ENCODE measurements around the gene PDE2A.

PDE2A gene

DNA sequence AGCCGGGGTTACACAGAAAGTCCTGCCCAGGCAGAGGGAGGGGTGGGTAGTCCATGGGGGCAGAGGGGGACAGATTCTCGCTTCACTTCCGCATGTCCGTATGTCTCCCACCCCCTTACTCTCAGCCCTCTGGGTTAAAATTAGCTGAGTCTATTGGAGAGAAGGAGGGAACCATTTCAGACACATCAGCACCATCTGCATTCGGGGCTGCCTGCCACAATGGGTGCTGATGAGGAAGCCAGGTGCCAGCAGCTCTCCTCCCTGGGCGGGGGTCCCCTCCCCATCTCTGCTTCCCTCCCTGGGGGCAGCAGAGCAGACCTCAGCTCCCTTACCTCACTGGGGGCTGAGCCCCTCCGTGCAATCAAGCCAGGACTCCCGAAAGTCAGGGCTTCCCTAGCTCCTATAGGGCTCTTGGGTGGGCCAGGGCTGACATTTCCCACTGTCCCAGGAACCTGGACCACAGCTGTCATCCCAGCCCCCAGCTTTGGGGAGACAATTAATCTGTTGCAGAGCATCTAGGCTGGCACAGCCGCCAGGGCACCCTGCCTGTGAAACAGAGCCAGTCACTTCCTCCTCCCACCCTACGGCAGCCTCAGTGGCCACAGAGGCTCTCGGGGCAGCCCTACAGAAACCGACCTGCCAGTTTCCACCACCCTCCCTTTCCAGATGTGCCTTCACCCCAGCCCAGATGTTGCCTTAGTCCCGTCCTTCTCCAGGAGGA, 67.3 kb downstream of the PDE2A start:
- DNase-seq, result no peak

GRCh38 chr11:72605973-72606747, 68.1 kb downstream of the PDE2A start:
- DNase-seq, result no peak

GRCh38 chr11:72604256-72604655, 70.0 kb downstream of the PDE2A start:
- no peak for DNase-seq

DNA sequence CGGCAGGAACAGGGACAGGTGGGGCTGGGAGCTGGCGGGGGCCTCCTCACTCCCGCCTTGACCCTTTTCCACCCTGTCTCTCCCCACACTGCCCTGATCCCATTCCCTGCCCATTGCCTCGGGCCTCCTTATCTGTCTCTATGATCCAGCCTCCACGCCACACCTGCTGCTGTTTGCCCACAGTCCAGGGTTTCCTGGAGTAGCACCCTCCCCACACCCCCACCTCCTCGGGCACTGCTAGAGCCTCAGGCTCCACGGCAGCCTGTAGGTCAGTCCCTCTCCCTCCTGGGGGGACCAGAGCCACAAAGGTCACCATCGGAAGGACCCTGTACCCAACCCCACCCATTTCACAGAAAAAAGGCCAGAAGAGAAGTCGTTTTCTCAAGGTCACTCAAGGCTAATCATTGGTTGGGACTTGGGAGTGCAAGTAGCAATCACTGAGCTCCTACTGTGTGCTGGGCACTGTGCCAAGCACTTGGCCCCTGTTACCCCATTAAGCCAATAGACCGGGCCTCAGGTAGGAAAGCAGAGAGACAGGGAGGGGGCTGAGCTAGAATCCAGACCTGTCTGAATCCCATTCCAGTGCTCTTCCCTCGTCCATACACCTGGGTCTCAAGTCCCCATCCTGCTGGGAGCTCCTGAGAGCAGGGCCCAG, 71.8 kb downstream of the PDE2A start:
- no peak for DNase-seq

DNA sequence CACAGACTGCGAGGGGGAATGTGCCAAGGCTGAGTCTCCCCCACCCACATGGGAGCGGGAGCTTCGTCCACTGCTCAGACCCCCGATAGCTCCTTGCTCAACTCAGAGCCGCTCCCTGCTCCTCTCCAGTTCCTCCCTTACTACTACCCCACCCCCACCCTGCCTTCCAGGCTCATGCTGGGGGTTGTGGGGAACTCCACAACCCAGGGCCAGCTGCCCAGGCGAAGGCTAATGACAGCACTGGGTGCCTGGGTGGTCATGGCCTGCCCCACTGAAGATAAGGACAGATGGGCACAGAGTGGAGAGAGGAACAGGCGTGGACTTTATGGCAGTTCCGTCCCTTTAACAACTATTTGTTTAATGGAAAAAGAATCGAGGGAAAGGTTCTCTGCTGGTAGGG, 73.7 kb downstream of the PDE2A start:
- DNase-seq, result no peak

- DNase-seq, result no peak
Observed at GRCh38 chr11:72599325-72600117, 74.7 kb downstream of the PDE2A start.

DNA sequence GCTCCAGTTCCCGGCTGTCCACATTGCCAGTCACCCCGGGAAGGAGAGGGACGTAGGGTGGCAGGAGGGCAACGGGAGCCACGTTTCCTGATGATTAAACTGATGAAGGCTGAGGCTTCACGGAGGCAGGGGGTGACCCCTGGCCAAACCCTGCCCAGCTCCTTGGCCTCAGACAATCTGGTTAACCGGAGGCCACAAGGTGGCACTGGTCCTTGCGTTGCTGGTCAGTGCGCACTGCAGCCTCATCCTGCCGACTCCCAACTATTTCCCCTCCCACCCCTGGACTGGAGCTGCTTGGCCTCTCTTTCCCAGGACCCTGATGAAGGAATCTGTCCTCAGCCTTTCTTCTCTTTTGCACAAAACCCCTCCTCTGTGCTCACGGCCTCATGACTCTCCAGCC, 75.3 kb downstream of the PDE2A start:
- DNase-seq, result no peak

DNA sequence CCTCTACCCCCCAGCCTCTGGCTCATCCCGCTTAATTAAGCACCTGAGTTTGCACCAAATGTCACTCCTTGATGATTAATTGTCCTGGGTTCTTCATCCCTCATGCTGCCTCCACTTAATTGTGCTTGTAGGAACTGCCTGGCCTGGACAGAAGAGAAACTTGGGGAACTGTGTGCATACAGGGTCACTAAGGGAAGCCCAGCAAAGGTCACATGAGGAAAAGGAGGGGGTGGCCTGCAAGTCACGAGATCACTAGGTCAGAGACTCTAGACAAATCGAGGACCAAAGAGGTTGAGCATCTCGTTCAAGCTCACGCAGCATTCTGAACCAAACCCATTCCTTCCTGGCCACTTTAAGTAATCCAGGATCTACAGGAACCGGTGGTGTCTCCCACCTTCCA, 75.8 kb downstream of the PDE2A start:
- DNase-seq, result no peak

- no peak for DNase-seq
Observed at GRCh38 chr11:72597721-72598120, 76.5 kb downstream of the PDE2A start.

DNA sequence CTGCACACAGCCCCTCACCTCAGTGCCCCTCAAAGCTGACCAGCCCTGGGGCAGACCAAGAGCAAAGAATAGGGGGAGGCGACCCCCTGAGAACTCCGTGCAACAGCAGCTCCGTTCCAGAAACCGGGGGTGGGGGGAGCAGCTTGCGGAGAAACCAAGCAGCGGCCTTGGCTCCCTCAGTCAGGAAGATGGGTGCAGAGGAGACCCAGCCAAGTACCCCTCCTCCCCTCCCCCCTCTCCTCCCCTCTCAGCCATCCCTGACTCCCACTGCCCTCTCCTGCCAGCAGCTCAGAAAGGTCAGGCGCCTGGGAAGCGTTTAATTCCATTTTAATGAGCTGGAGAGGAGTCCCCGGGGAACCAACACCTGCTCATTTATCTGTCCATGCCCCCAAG, 78.9 kb downstream of the PDE2A start:
- no peak for DNase-seq

DNA sequence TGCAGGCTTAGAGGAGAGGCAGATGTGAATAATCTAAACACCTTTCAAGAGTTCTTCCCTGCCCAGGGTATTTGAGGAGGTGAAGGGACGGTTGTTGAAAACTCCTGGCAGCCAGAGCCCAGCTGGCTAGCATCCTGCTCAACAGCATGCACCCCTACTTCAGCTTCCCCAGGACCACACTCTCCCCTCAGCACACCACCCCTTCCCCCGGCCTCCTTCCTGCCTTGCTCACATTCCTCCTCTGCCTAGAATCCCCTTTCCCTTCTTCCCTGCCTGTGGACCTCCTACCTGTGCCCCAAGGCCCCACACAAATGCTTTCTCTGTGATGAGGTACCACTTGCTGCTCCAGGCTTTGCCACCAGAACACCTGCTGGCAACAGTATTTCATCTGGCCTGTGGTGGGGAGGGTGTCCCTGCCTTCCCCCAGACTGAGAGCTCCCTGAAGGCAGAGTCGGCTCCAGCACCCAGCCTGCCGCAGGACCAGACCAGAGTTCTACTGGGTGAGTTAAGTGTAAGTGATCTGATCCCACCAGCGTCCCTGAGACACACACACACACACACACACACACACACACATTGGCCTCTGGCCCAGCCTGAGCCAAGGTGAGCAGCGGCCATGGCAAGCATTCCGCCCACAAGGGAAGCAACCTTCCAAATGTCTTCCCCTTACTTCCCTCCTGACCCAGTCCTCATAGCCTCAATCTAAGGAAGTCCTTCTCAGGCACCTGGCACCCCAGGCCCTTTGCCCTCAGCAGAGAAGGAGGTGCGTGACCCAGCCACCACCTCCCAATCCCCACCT, 79.5 kb downstream of the PDE2A start:
- no peak for DNase-seq

GRCh38 chr11:72592698-72593495, 81.3 kb downstream of the PDE2A start:
- no peak for DNase-seq

- DNase-seq, result peak; percentile 58
Observed at GRCh38 chr11:72591785-72592502, 82.3 kb downstream of the PDE2A start.

GRCh38 chr11:72591023-72591422, 83.2 kb downstream of the PDE2A start:
- DNase-seq, result no peak

GRCh38 chr11:72589802-72590761, 84.1 kb downstream of the PDE2A start:
- peak; percentile 50 for DNase-seq

GRCh38 chr11:72588421-72589410, 85.5 kb downstream of the PDE2A start:
- DNase-seq, result no peak

DNA sequence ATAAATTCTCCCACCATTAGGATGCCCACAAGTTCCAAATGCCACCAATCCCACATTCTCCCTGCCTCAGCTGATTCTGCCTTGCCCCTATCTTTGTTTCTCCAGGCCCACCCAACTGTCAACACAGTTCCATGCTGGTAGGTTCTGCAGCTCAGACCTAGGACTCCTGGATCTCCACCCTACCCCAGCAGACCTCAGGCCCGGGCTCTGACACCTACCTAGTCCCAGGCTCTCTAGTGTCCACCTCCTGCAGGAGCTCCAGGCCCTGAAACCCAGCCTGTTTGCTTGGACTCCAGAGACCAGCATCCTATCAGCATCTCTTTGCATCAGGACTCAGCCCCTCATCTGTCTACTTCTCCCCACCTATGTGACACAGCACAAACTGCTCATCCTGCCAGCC, 86.5 kb downstream of the PDE2A start:
- DNase-seq, result no peak
